Stimulated activated effector memory CD8-positive, alpha-beta T cell treated with anti-CD3 and anti-CD28 coated beads, Interleukin-12 subunit alpha, Interleukin-12 subunit beta, amount 100 ng/mL, for 72 hours (primary cell): Measurements from ENCODE around the gene TFB1M.

Source experiments
- ATAC-seq: fragments of 150-1000 bp; cut with Tn5 transposase; 2 replicates; pipeline ENCODE4 v1.10.0; 2021
- DNase-seq, 2 donors: peaks; one replicate each; pipeline ENCODE4 v3.0.0; 2021 to 2022; ENCODE audit warnings: low spot score in 2 of 2
- H3K27ac Mint-ChIP-seq: one replicate; pipeline ENCODE4 v1.8.0; 2022; ENCODE audit warnings: mild to moderate bottlenecking, mixed read lengths
- H3K36me3 Mint-ChIP-seq: one replicate; pipeline ENCODE4 v1.8.0; 2022; ENCODE audit warnings: mild to moderate bottlenecking, mixed read lengths
- H3K4me1 Mint-ChIP-seq: one replicate; pipeline ENCODE4 v1.8.0; 2022; ENCODE audit warnings: mixed read lengths
- H3K4me3 Mint-ChIP-seq: one replicate; pipeline ENCODE4 v1.8.0; 2022; ENCODE audit warnings: mild to moderate bottlenecking, mixed read lengths
- H3K9me3 Mint-ChIP-seq: one replicate; pipeline ENCODE4 v1.8.0; 2022; ENCODE audit warnings: mixed read lengths

TFB1M gene

DNA sequence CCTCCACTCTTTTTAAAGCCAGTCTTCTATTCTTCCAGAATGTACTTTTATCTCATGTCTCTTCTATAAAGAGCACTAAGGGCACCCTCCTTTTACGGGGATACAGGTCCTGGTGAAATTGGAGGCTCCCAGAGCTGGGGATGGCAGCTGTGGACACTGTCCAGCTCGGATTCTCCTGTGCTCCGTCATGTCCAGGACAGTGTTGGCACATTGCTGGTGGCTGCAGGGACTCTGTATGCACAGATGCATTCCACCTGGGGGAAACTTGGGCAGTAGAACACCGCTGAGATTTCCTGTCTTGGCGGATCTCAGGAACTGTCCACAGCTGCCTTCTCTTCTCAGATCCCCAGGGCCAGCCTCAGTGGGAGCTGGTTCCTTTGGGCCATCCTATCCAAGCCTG is 107.1 kb downstream of the TFB1M start:
- Mint-ChIP-seq H3K36me3 (no peaks in the 10 kb centered on the region), H3K4me3 (no peak overlapping the region), H3K9me3 (no peaks in the 10 kb centered on the region), H3K27ac (no peak overlapping the region), H3K4me1 (no peaks in the 10 kb centered on the region)
- no peak for DNase-seq
- ATAC-seq, result no peak
